ENCODE data around the gene SLC33A1.
"Not testable (repeated sequence)": the region's sequence is repeated elsewhere in the genome, so short reads cannot be mapped to it uniquely, and the experiment has no call there.

Gene SLC33A1

GRCh38 chr3:155862290-155862982, 8.2 kb upstream of the SLC33A1 start:
- peak; percentile 27 to 39 for DNase-seq (ENCODE audit: low read depth in 2 of 2)

- no peak for DNase-seq (ENCODE audit: low read depth in 2 of 2)
Observed at GRCh38 chr3:155861476-155862183, 7.4 kb upstream of the SLC33A1 start.

GRCh38 chr3:155860424-155860823, 6.2 kb upstream of the SLC33A1 start:
- not testable (repeated sequence) for DNase-seq (ENCODE audit: low read depth in 2 of 2)

- DNase-seq (ENCODE audit: low read depth in 2 of 2): no peak
Observed at GRCh38 chr3:155859859-155860258, 5.6 kb upstream of the SLC33A1 start.

- no peak for DNase-seq (ENCODE audit: low read depth in 2 of 2)
Observed at GRCh38 chr3:155853214-155854140, 750 bp downstream of the SLC33A1 start.

GRCh38 chr3:155852341-155852740, 1.9 kb downstream of the SLC33A1 start:
- DNase-seq (ENCODE audit: low read depth in 2 of 2): no peak

- not testable (repeated sequence) for DNase-seq (ENCODE audit: low read depth in 2 of 2)
Observed at GRCh38 chr3:155849404-155849803, 4.8 kb downstream of the SLC33A1 start.

- no peak for DNase-seq (ENCODE audit: low read depth in 2 of 2)
Observed at GRCh38 chr3:155847993-155848392, 6.2 kb downstream of the SLC33A1 start.

GRCh38 chr3:155846119-155846518, 8.1 kb downstream of the SLC33A1 start:
- no peak for DNase-seq (ENCODE audit: low read depth in 2 of 2)

- no peak for DNase-seq (ENCODE audit: low read depth in 2 of 2)
Observed at GRCh38 chr3:155843569-155843968, 10.7 kb downstream of the SLC33A1 start.

GRCh38 chr3:155835341-155836071, 18.7 kb downstream of the SLC33A1 start:
- no peak for DNase-seq (ENCODE audit: low read depth in 2 of 2)

- not testable (repeated sequence) for DNase-seq (ENCODE audit: low read depth in 2 of 2)
Observed at GRCh38 chr3:155828490-155829098, 25.6 kb downstream of the SLC33A1 start.

GRCh38 chr3:155815030-155815545, 39.1 kb downstream of the SLC33A1 start:
- DNase-seq (ENCODE audit: low read depth in 2 of 2): no peak

GRCh38 chr3:155813224-155813623, 41.0 kb downstream of the SLC33A1 start:
- not testable (repeated sequence) for DNase-seq (ENCODE audit: low read depth in 2 of 2)

- DNase-seq (ENCODE audit: low read depth in 2 of 2): no peak
Observed at GRCh38 chr3:155809181-155809580, 45.0 kb downstream of the SLC33A1 start.

- DNase-seq (ENCODE audit: low read depth in 2 of 2): no peak
Observed at GRCh38 chr3:155807823-155808222, 46.4 kb downstream of the SLC33A1 start.

GRCh38 chr3:155805802-155806618, 48.2 kb downstream of the SLC33A1 start, which contains the start of gene C3orf33:
TSS of gene C3orf33 (minus strand) at chr3:155806278. CDS start at chr3:155806252, 26 bp downstream.
- DNase-seq (ENCODE audit: low read depth in 2 of 2): peak; percentile 60 to 62

GRCh38 chr3:155805204-155805801, 48.9 kb downstream of the SLC33A1 start:
- peak in 1 of 2 donors; percentile 43 for DNase-seq (ENCODE audit: low read depth in 2 of 2)

GRCh38 chr3:155804323-155804722, 49.9 kb downstream of the SLC33A1 start:
- no peak for DNase-seq (ENCODE audit: low read depth in 2 of 2)
